Loucy (cell line): Measurements from ENCODE around the gene CAMSAP1.

Experiments
- H2AFZ ChIP-seq: fragments of 200-600 bp; sonication (generic); 2 replicates; pipeline ENCODE4 v1.6.0; 2016; ENCODE audit warnings: antibody characterized with exemption, mild to moderate bottlenecking, low read length, moderate library complexity
- H3F3A ChIP-seq: fragments of 200-600 bp; 2 replicates; pipeline ENCODE4 v1.6.0; 2016; ENCODE audit warnings: antibody characterized with exemption, low read depth, mild to moderate bottlenecking
- H3K27me3 ChIP-seq: fragments of 200-600 bp; sonication (generic); 2 replicates; pipeline ENCODE4 v1.6.1; 2014; ENCODE audit warnings: low read length, mild to moderate bottlenecking; ENCODE audit not compliant: insufficient read depth, poor library complexity, severe bottlenecking
- H3K36me3 ChIP-seq: fragments of 200-600 bp; sonication (generic); 2 replicates; pipeline ENCODE4 v1.6.1; 2016; ENCODE audit warnings: low read length; ENCODE audit not compliant: insufficient read depth
- H3K4me1 ChIP-seq: fragments of 200-600 bp; sonication (generic); 2 replicates; pipeline ENCODE4 v1.5.1; 2014; ENCODE audit warnings: low read length, mild to moderate bottlenecking; ENCODE audit not compliant: insufficient read depth, poor library complexity, severe bottlenecking
- H3K4me2 ChIP-seq: fragments of 200-600 bp; sonication (generic); 2 replicates; pipeline ENCODE4 v1.6.0; 2014; ENCODE audit warnings: antibody characterized with exemption, low read length, low read depth, mild to moderate bottlenecking; ENCODE audit not compliant: poor library complexity, severe bottlenecking
- H3K4me3 ChIP-seq: fragments of 200-600 bp; sonication (generic); 2 replicates; pipeline ENCODE4 v1.5.1; 2014; ENCODE audit warnings: low read length, mild to moderate bottlenecking, mixed read lengths; ENCODE audit not compliant: poor library complexity, severe bottlenecking
- H3K79me2 ChIP-seq: fragments of 200-600 bp; sonication (generic); 2 replicates; pipeline ENCODE4 v1.6.1; 2014; ENCODE audit warnings: low read length; ENCODE audit not compliant: insufficient read depth
- H3K9ac ChIP-seq: fragments of 200-600 bp; sonication (generic); 2 replicates; pipeline ENCODE4 v1.6.0; 2014; ENCODE audit warnings: mild to moderate bottlenecking, low read depth, low read length, moderate library complexity; ENCODE audit not compliant: poor library complexity, severe bottlenecking
- H3K9me2 ChIP-seq: fragments of 200-600 bp; sonication (generic); replicated peaks from 2 replicates; pipeline ENCODE4 v1.6.1; 2016; ENCODE audit warnings: low read depth, low read length, mixed read lengths
- H3K9me3 ChIP-seq: fragments of 200-600 bp; sonication (generic); 2 replicates; pipeline ENCODE4 v1.6.1; 2014; ENCODE audit warnings: mild to moderate bottlenecking, antibody characterized with exemption, low read length, low read depth; ENCODE audit not compliant: insufficient read depth
- H4K20me1 ChIP-seq: fragments of 200-600 bp; sonication (generic); 2 replicates; pipeline ENCODE4 v1.6.0; 2014; ENCODE audit warnings: antibody characterized with exemption, low read length, mild to moderate bottlenecking; ENCODE audit not compliant: insufficient read depth, poor library complexity, severe bottlenecking
- EZH2phosphoT487 ChIP-seq: fragments of 200-600 bp; IDR thresholded peaks from 2 replicates; pipeline ENCODE4 v1.6.1; 2018; ENCODE audit warnings: antibody characterized with exemption, mild to moderate bottlenecking, moderate library complexity, borderline replicate concordance
- TF ChIP-seq, protein P1 (sequence below): fragments of 200-600 bp; sonication (generic); conservative IDR thresholded peaks from 2 replicates; pipeline ENCODE4 v1.5.1; 2014; ENCODE audit warnings: mild to moderate bottlenecking, antibody characterized with exemption, low read length

The CAMSAP1 gene

DNA sequence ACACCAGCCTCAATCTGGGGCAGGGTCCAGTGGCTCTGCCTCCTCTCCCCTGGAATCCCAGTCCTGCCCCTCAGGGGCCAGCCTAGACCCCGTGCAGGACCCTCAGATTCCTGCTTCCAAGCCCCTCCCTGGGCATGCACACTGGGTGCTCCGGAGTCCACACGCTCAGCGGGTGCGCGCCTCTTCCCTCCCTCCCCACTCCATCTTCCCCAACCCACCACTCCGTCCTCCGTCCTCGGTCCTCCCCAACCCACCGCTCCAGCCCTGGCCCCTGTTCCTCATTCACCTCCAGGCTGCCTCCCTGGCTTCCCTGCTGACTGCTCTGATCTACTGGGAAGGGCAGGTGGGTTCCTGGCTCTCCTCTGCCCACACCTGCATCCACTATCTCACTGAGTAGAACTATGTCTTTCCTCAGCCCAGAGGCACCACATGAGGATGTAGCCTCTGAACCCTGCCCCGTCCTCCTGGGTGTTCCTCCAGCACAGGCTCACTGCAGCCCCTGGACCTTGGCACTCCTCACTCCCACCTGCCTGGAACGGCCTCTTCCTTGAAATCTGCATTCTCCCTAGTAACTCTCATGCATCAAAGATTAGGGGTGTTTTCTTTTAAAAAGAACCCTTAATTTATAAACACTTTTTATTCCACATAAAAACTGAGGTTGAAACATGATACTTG lies 92.8 kb downstream of the CAMSAP1 start:
- Histone ChIP-seq H3K4me2 (no peak overlapping the region), H3K9me3 (no peaks in the 10 kb centered on the region), H3K4me3 (no peak overlapping the region), H3K9me2 (no peaks in the 10 kb centered on the region), H3K27me3 (no peaks in the 10 kb centered on the region), H3F3A (no peaks in the 10 kb centered on the region), H3K79me2 (no peaks in the 10 kb centered on the region), H4K20me1 (no peaks in the 10 kb centered on the region), H2AFZ (no peak overlapping the region), H3K36me3 (peaks cover 97% of the 10 kb centered on the region; the same call in 1 of the 2 replicates), H3K4me1 (no peaks in the 10 kb centered on the region), H3K9ac (no peak overlapping the region)
- TF ChIP-seq EZH2phosphoT487 = no peak
- TF ChIP-seq, protein P1, sequence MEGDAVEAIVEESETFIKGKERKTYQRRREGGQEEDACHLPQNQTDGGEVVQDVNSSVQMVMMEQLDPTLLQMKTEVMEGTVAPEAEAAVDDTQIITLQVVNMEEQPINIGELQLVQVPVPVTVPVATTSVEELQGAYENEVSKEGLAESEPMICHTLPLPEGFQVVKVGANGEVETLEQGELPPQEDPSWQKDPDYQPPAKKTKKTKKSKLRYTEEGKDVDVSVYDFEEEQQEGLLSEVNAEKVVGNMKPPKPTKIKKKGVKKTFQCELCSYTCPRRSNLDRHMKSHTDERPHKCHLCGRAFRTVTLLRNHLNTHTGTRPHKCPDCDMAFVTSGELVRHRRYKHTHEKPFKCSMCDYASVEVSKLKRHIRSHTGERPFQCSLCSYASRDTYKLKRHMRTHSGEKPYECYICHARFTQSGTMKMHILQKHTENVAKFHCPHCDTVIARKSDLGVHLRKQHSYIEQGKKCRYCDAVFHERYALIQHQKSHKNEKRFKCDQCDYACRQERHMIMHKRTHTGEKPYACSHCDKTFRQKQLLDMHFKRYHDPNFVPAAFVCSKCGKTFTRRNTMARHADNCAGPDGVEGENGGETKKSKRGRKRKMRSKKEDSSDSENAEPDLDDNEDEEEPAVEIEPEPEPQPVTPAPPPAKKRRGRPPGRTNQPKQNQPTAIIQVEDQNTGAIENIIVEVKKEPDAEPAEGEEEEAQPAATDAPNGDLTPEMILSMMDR = no peak

DNA sequence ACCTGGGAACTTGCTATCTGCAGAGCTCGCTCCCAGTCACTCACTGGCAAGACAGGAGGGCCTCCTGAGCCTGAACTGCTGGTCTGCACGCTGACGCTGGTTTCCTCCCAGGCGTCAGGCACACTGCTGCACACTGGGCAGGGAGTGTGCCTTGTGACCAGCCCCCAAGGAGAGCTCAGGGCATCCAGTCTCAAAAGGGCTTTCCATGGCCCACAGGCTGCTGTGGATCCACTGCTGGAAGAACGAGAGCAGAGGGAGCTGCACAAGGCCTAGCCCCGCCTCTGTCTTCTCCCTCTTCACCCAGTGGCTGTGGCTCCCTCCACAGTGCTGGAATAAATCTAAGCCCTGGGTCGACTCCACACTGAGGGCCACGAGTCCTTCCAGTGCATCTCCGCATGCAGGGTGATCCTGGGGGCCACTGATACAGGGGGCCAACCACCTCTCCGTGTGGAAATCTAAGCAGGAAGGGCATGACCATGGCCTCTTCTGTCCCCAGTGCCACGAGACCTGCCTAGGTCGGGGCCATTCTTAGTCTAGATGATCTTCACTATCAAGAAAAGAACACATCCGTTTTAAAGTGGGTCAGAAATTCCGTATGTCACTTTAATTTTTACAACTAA lies 93.6 kb downstream of the CAMSAP1 start:
- Histone ChIP-seq H3K9me2 (no peaks in the 10 kb centered on the region), H3K9me3 (no peaks in the 10 kb centered on the region), H3K4me2 (no peak overlapping the region), H3K9ac (no peak overlapping the region), H3K4me1 (no peaks in the 10 kb centered on the region), H3K36me3 (peaks cover 97% of the 10 kb centered on the region; the same call in 1 of the 2 replicates), H3K79me2 (no peaks in the 10 kb centered on the region), H3K4me3 (no peak overlapping the region), H2AFZ (no peak overlapping the region), H4K20me1 (no peaks in the 10 kb centered on the region), H3K27me3 (no peaks in the 10 kb centered on the region), H3F3A (no peaks in the 10 kb centered on the region)
- TF ChIP-seq, protein P1 = no peak
- TF ChIP-seq EZH2phosphoT487 = no peak

DNA sequence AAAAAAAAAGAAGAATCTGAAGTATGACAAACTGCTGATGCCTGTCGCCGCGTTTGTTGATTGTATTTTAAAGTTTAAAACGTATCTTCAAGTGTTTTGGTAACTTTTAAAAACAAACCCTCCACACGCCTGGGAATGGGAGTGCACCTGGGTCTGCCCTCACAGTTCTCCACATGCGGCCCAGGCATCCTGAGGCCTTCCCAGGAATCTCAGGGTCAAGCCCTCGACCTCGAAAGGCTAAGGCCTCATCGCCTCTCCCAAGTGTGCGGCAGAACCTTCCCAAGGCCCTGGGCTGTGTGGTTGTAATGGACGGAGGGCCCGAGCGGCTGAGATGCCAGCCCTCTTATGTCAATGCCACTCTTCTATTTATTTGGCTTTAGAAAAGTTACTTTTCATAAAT lies 94.4 kb downstream of the CAMSAP1 start:
- no peaks in the 10 kb centered on the region for H3K27me3 ChIP-seq
- H3K9me2 ChIP-seq = no peaks in the 10 kb centered on the region
- H3K9me3 ChIP-seq = no peaks in the 10 kb centered on the region
- H3K9ac ChIP-seq = no peak overlapping the region
- H3K4me2 ChIP-seq = no peak overlapping the region
- no peaks in the 10 kb centered on the region for H3K79me2 ChIP-seq
- TF ChIP-seq, protein P1 = no peak
- no peak for TF ChIP-seq EZH2phosphoT487
- no peak overlapping the region for H2AFZ ChIP-seq
- no peak overlapping the region for H3K4me3 ChIP-seq
- no peaks in the 10 kb centered on the region for H3K4me1 ChIP-seq
- no peaks in the 10 kb centered on the region for H4K20me1 ChIP-seq
- peaks cover 89% of the 10 kb centered on the region; the same call in 1 of the 2 replicates for H3K36me3 ChIP-seq
- H3F3A ChIP-seq = no peaks in the 10 kb centered on the region
